ENCODE results near the gene C9orf57.
"Not testable (repeated sequence)": the region's sequence is repeated elsewhere in the genome, so short reads cannot be mapped to it uniquely, and the experiment has no call there.

DNA sequence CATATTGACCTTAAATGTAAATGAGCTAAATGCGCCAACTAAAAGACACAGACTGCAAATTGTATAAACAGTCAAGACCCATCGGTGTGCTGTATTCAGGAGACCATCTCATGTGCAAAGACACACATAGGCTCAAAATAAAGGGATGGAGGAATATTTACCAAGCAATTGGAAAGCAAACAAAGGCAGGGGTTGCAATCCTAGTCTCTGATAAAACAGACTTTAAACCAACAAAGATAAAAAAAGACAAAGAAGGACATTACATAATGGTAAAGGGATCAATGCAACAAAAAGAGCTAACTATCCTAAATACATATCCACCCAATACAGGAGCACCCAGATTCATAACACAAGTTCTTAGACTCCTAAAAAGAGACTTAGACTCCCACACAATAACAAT is 14.3 kb upstream of the C9orf57 start:
- TF ChIP-seq, protein P1, sequence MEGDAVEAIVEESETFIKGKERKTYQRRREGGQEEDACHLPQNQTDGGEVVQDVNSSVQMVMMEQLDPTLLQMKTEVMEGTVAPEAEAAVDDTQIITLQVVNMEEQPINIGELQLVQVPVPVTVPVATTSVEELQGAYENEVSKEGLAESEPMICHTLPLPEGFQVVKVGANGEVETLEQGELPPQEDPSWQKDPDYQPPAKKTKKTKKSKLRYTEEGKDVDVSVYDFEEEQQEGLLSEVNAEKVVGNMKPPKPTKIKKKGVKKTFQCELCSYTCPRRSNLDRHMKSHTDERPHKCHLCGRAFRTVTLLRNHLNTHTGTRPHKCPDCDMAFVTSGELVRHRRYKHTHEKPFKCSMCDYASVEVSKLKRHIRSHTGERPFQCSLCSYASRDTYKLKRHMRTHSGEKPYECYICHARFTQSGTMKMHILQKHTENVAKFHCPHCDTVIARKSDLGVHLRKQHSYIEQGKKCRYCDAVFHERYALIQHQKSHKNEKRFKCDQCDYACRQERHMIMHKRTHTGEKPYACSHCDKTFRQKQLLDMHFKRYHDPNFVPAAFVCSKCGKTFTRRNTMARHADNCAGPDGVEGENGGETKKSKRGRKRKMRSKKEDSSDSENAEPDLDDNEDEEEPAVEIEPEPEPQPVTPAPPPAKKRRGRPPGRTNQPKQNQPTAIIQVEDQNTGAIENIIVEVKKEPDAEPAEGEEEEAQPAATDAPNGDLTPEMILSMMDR (IDR thresholded peaks at IDR 0.05), result not testable (repeated sequence)
- not testable (repeated sequence) for TF ChIP-seq POLR2A (IDR thresholded peaks at IDR 0.05)

Measured in thyroid gland (tissue), 4 donors.